ENCODE results near the gene TUBB4B.
"Not testable (repeated sequence)": the region's sequence is repeated elsewhere in the genome, so short reads cannot be mapped to it uniquely, and the experiment has no call there.

The TUBB4B gene

GRCh38 chr9:137254624-137255447, 13.7 kb downstream of the TUBB4B start, which contains the start of gene NELFB:
NELFB (plus strand) TSS chr9:137255327.
- no peaks in the 10 kb centered on the region for H3K27me3 ChIP-seq (replicated peaks; ENCODE audit: control insufficient read depth, insufficient read depth, low read length, poor library complexity, severe bottlenecking)
- H3K4me3 ChIP-seq (ENCODE audit: insufficient read depth, low read depth, low read length, poor library complexity, severe bottlenecking) = peak within 1 kb of the TSS; percentile 85
- H3K4me1 ChIP-seq (ENCODE audit: control insufficient read depth, insufficient read depth, low read length, poor library complexity, severe bottlenecking) = peaks cover 21% of the 10 kb centered on the region
- H3K27ac ChIP-seq (ENCODE audit: insufficient read depth, low read length, poor library complexity, severe bottlenecking) = peak within 1 kb of the TSS; percentile 69
- DNase-seq = peak; percentile 90 to 94 (median 93)
- no peaks in the 10 kb centered on the region for H3K9me3 ChIP-seq (ENCODE audit: control insufficient read depth, low read length)
- peaks cover 12% of the 10 kb centered on the region for H3K36me3 ChIP-seq (ENCODE audit: control insufficient read depth, insufficient read depth, low read length)

- no peak for DNase-seq
- Histone ChIP-seq H3K9me3 (ENCODE audit: control insufficient read depth, low read length) (no peaks in the 10 kb centered on the region), H3K4me1 (ENCODE audit: control insufficient read depth, insufficient read depth, low read length, poor library complexity, severe bottlenecking) (peaks cover 21% of the 10 kb centered on the region), H3K4me3 (ENCODE audit: insufficient read depth, low read depth, low read length, poor library complexity, severe bottlenecking) (peak overlapping the region; percentile 80), H3K27ac (ENCODE audit: insufficient read depth, low read length, poor library complexity, severe bottlenecking) (peak overlapping the region; percentile 69), H3K36me3 (ENCODE audit: control insufficient read depth, insufficient read depth, low read length) (peaks cover 12% of the 10 kb centered on the region), H3K27me3 (replicated peaks; ENCODE audit: control insufficient read depth, insufficient read depth, low read length, poor library complexity, severe bottlenecking) (no peaks in the 10 kb centered on the region)
Measured at GRCh38 chr9:137255448-137256114, 14.5 kb downstream of the TUBB4B start.

GRCh38 chr9:137256362-137256761, 15.3 kb downstream of the TUBB4B start:
- H3K27ac ChIP-seq (ENCODE audit: insufficient read depth, low read length, poor library complexity, severe bottlenecking) = no peak overlapping the region
- H3K4me3 ChIP-seq (ENCODE audit: insufficient read depth, low read depth, low read length, poor library complexity, severe bottlenecking) = peak overlapping the region; percentile 80
- H3K27me3 ChIP-seq (replicated peaks; ENCODE audit: control insufficient read depth, insufficient read depth, low read length, poor library complexity, severe bottlenecking) = no peaks in the 10 kb centered on the region
- H3K4me1 ChIP-seq (ENCODE audit: control insufficient read depth, insufficient read depth, low read length, poor library complexity, severe bottlenecking) = peaks cover 21% of the 10 kb centered on the region
- no peaks in the 10 kb centered on the region for H3K9me3 ChIP-seq (ENCODE audit: control insufficient read depth, low read length)
- peaks cover 12% of the 10 kb centered on the region for H3K36me3 ChIP-seq (ENCODE audit: control insufficient read depth, insufficient read depth, low read length)
- DNase-seq = no peak

GRCh38 chr9:137256856-137257255, 15.8 kb downstream of the TUBB4B start:
- peaks cover 12% of the 10 kb centered on the region for H3K36me3 ChIP-seq (ENCODE audit: control insufficient read depth, insufficient read depth, low read length)
- H3K4me1 ChIP-seq (ENCODE audit: control insufficient read depth, insufficient read depth, low read length, poor library complexity, severe bottlenecking) = peaks cover 21% of the 10 kb centered on the region
- H3K9me3 ChIP-seq (ENCODE audit: control insufficient read depth, low read length) = no peaks in the 10 kb centered on the region
- H3K4me3 ChIP-seq (ENCODE audit: insufficient read depth, low read depth, low read length, poor library complexity, severe bottlenecking) = no peak overlapping the region
- no peak for DNase-seq
- H3K27me3 ChIP-seq (replicated peaks; ENCODE audit: control insufficient read depth, insufficient read depth, low read length, poor library complexity, severe bottlenecking) = no peaks in the 10 kb centered on the region
- H3K27ac ChIP-seq (ENCODE audit: insufficient read depth, low read length, poor library complexity, severe bottlenecking) = no peak overlapping the region

GRCh38 chr9:137262173-137262908, 21.3 kb downstream of the TUBB4B start:
- H3K27me3 ChIP-seq (replicated peaks; ENCODE audit: control insufficient read depth, insufficient read depth, low read length, poor library complexity, severe bottlenecking); DNase-seq: not testable (repeated sequence)

GRCh38 chr9:137262909-137263285, 21.8 kb downstream of the TUBB4B start:
- Histone ChIP-seq H3K27ac (ENCODE audit: insufficient read depth, low read length, poor library complexity, severe bottlenecking) (no peak overlapping the region), H3K27me3 (replicated peaks; ENCODE audit: control insufficient read depth, insufficient read depth, low read length, poor library complexity, severe bottlenecking) (no peaks in the 10 kb centered on the region), H3K4me3 (ENCODE audit: insufficient read depth, low read depth, low read length, poor library complexity, severe bottlenecking) (no peak overlapping the region), H3K36me3 (ENCODE audit: control insufficient read depth, insufficient read depth, low read length) (peaks cover 44% of the 10 kb centered on the region), H3K4me1 (ENCODE audit: control insufficient read depth, insufficient read depth, low read length, poor library complexity, severe bottlenecking) (no peaks in the 10 kb centered on the region), H3K9me3 (ENCODE audit: control insufficient read depth, low read length) (no peaks in the 10 kb centered on the region)
- DNase-seq = no peak

More at GRCh38 chr9:137262173-137262908, 21.3 kb downstream of the TUBB4B start:
- H3K36me3 ChIP-seq (ENCODE audit: control insufficient read depth, insufficient read depth, low read length) = peaks cover 41% of the 10 kb centered on the region
- H3K9me3 ChIP-seq (ENCODE audit: control insufficient read depth, low read length); H3K27ac ChIP-seq (ENCODE audit: insufficient read depth, low read length, poor library complexity, severe bottlenecking); H3K4me3 ChIP-seq (ENCODE audit: insufficient read depth, low read depth, low read length, poor library complexity, severe bottlenecking); H3K4me1 ChIP-seq (ENCODE audit: control insufficient read depth, insufficient read depth, low read length, poor library complexity, severe bottlenecking): not testable (repeated sequence)

- no peak overlapping the region for H3K27ac ChIP-seq (ENCODE audit: insufficient read depth, low read length, poor library complexity, severe bottlenecking)
- H3K36me3 ChIP-seq (ENCODE audit: control insufficient read depth, insufficient read depth, low read length) = peaks cover 44% of the 10 kb centered on the region
- H3K27me3 ChIP-seq (replicated peaks; ENCODE audit: control insufficient read depth, insufficient read depth, low read length, poor library complexity, severe bottlenecking) = no peaks in the 10 kb centered on the region
- no peaks in the 10 kb centered on the region for H3K4me1 ChIP-seq (ENCODE audit: control insufficient read depth, insufficient read depth, low read length, poor library complexity, severe bottlenecking)
- no peak overlapping the region for H3K4me3 ChIP-seq (ENCODE audit: insufficient read depth, low read depth, low read length, poor library complexity, severe bottlenecking)
- H3K9me3 ChIP-seq (ENCODE audit: control insufficient read depth, low read length) = no peaks in the 10 kb centered on the region
- no peak for DNase-seq
Measured at GRCh38 chr9:137263506-137263905, 22.4 kb downstream of the TUBB4B start.

GRCh38 chr9:137264067-137264466, 23.0 kb downstream of the TUBB4B start:
- Histone ChIP-seq H3K27ac (ENCODE audit: insufficient read depth, low read length, poor library complexity, severe bottlenecking) (no peak overlapping the region), H3K4me3 (ENCODE audit: insufficient read depth, low read depth, low read length, poor library complexity, severe bottlenecking) (no peak overlapping the region), H3K9me3 (ENCODE audit: control insufficient read depth, low read length) (no peaks in the 10 kb centered on the region), H3K36me3 (ENCODE audit: control insufficient read depth, insufficient read depth, low read length) (peaks cover 43% of the 10 kb centered on the region), H3K4me1 (ENCODE audit: control insufficient read depth, insufficient read depth, low read length, poor library complexity, severe bottlenecking) (no peaks in the 10 kb centered on the region), H3K27me3 (replicated peaks; ENCODE audit: control insufficient read depth, insufficient read depth, low read length, poor library complexity, severe bottlenecking) (no peaks in the 10 kb centered on the region)
- no peak for DNase-seq

- Histone ChIP-seq H3K27me3 (replicated peaks; ENCODE audit: control insufficient read depth, insufficient read depth, low read length, poor library complexity, severe bottlenecking) (no peaks in the 10 kb centered on the region), H3K36me3 (ENCODE audit: control insufficient read depth, insufficient read depth, low read length) (peaks cover 49% of the 10 kb centered on the region), H3K9me3 (ENCODE audit: control insufficient read depth, low read length) (no peaks in the 10 kb centered on the region), H3K27ac (ENCODE audit: insufficient read depth, low read length, poor library complexity, severe bottlenecking) (no peak overlapping the region), H3K4me1 (ENCODE audit: control insufficient read depth, insufficient read depth, low read length, poor library complexity, severe bottlenecking) (no peaks in the 10 kb centered on the region), H3K4me3 (ENCODE audit: insufficient read depth, low read depth, low read length, poor library complexity, severe bottlenecking) (no peak overlapping the region)
- DNase-seq = no peak
Measured at GRCh38 chr9:137265496-137266161, 24.5 kb downstream of the TUBB4B start.

Data from effector memory CD4-positive, alpha-beta T cell (primary cell).